A673 (cell line): Measurements from ENCODE around the gene OLIG1.

Source experiments
- EZH2 ChIP-seq: fragments of 200-600 bp; sonication (generic); IDR thresholded peaks from 2 replicates; pipeline ENCODE4 v1.6.1; 2017; ENCODE audit warnings: borderline replicate concordance, low read depth, mild to moderate bottlenecking, mixed read lengths, antibody characterized with exemption, low read length; ENCODE audit not compliant: poor library complexity, severe bottlenecking
- TF ChIP-seq, protein P1 (sequence below): fragments of 300-800, 200-600 bp; sonication (generic); conservative IDR thresholded peaks from 2 replicates; pipeline ENCODE4 v1.5.1; 2017; ENCODE audit warnings: low read depth, mild to moderate bottlenecking, antibody characterized with exemption, low read length, moderate library complexity, mixed read lengths

DNA sequence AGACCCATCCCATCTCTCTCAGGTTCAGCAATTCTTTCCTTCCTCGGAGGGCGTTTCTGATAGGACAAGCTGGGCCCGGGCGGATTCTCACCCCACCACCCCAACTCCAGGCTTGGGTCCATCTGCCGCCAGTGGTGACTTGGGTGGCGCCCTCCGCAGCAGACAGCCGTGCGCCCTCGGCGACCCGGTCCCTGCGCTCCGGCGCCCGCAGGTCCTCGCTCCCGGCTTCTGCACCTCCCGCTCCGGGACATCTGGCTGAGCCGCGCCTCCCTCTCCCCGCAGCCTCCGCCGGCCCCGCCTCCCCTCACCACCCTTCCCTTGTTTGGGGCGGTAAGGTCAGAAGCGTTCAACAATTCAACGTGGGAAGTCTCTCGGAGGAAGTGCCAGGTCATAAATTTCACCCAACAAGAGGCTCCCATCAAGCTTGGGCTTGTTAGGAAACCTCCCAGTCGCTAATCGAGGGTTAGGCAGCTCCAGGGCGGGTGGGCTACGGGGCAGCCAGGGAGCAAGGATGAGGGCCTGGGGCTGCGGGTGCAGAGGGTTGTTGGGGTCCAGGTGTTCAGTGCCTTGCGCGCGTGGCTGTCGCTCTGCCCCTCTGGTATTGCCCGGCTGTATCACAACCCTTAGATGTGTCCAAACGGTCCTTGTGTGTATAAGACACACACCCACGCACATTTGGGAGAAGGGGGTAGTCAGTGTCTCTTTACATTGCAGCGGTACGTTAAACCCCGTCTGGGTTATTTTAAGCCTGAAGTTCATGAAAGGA, 39.8 kb downstream of the OLIG1 start:
- TF ChIP-seq, protein P1, sequence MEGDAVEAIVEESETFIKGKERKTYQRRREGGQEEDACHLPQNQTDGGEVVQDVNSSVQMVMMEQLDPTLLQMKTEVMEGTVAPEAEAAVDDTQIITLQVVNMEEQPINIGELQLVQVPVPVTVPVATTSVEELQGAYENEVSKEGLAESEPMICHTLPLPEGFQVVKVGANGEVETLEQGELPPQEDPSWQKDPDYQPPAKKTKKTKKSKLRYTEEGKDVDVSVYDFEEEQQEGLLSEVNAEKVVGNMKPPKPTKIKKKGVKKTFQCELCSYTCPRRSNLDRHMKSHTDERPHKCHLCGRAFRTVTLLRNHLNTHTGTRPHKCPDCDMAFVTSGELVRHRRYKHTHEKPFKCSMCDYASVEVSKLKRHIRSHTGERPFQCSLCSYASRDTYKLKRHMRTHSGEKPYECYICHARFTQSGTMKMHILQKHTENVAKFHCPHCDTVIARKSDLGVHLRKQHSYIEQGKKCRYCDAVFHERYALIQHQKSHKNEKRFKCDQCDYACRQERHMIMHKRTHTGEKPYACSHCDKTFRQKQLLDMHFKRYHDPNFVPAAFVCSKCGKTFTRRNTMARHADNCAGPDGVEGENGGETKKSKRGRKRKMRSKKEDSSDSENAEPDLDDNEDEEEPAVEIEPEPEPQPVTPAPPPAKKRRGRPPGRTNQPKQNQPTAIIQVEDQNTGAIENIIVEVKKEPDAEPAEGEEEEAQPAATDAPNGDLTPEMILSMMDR = no peak
- TF ChIP-seq EZH2 = no peak
